MM.1S (cell line): Measurements from ENCODE around the gene A4GNT.
A peak's percentile ranks its signal among the peaks of the same experiment; 100 is the strongest.

Experiments
- DNase-seq: peaks from one replicate; pipeline ENCODE4 v3.0.0-alpha.2; 2015
- H2AFZ ChIP-seq: fragments of 300-600 bp; sonication (generic); 2 replicates; pipeline ENCODE4 v1.6.0; 2016; ENCODE audit warnings: antibody characterized with exemption, low read length
- H3F3A ChIP-seq: fragments of 300-600 bp; sonication (generic); 2 replicates; pipeline ENCODE4 v1.6.1; 2016; ENCODE audit warnings: mild to moderate bottlenecking, antibody characterized with exemption, low read length, moderate library complexity, mixed read lengths; ENCODE audit not compliant: insufficient read depth
- H3K27ac ChIP-seq: fragments of 300-600 bp; sonication (generic); 2 replicates; pipeline ENCODE4 v1.5.1; 2016; ENCODE audit warnings: mild to moderate bottlenecking, low read length
- H3K27me3 ChIP-seq: fragments of 300-600 bp; sonication (generic); replicated peaks from 2 replicates; pipeline ENCODE4 v1.6.0; 2016; ENCODE audit warnings: low read length; ENCODE audit not compliant: insufficient read depth
- H3K36me3 ChIP-seq: fragments of 300-600 bp; sonication (generic); replicated peaks from 2 replicates; pipeline ENCODE4 v1.6.1; 2016; ENCODE audit warnings: mild to moderate bottlenecking, low read length, mixed read lengths; ENCODE audit not compliant: insufficient read depth
- H3K4me1 ChIP-seq: fragments of 300-600 bp; sonication (generic); 2 replicates; pipeline ENCODE4 v1.6.1; 2016; ENCODE audit warnings: low read length, mixed read lengths
- H3K4me2 ChIP-seq: fragments of 300-600 bp; sonication (generic); 2 replicates; pipeline ENCODE4 v1.6.0; 2016; ENCODE audit warnings: low read depth, low read length
- H3K4me3 ChIP-seq: fragments of 300-600 bp; sonication (generic); 2 replicates; pipeline ENCODE4 v1.5.1; 2016; ENCODE audit warnings: low read length, mixed read lengths
- H3K79me2 ChIP-seq: fragments of 300-600 bp; sonication (generic); 2 replicates; pipeline ENCODE4 v1.6.1; 2016; ENCODE audit warnings: mixed run types, low read length, mixed read lengths
- H3K9ac ChIP-seq: fragments of 300-600 bp; sonication (generic); 2 replicates; pipeline ENCODE4 v1.6.1; 2016; ENCODE audit warnings: low read length, mixed read lengths
- H3K9me2 ChIP-seq: fragments of 300-600 bp; sonication (generic); replicated peaks from 2 replicates; pipeline ENCODE4 v1.6.1; 2016; ENCODE audit warnings: mild to moderate bottlenecking, low read length, mixed read lengths; ENCODE audit not compliant: insufficient read depth
- H3K9me3 ChIP-seq: fragments of 300-600 bp; sonication (generic); replicated peaks from 2 replicates; pipeline ENCODE4 v1.6.1; 2016; ENCODE audit warnings: mild to moderate bottlenecking, low read length, mixed read lengths; ENCODE audit not compliant: insufficient read depth
- H4K20me1 ChIP-seq: fragments of 300-600 bp; sonication (generic); 2 replicates; pipeline ENCODE4 v1.6.1; 2016; ENCODE audit warnings: mild to moderate bottlenecking, low read length, moderate library complexity, mixed read lengths; ENCODE audit not compliant: insufficient read depth
- CTCF ChIP-seq: fragments of 300-600 bp; sonication (generic); IDR thresholded peaks from 2 replicates; pipeline ENCODE4 v1.5.1; 2016; ENCODE audit warnings: antibody characterized with exemption, low read length, mixed read lengths
- EZH2 ChIP-seq: fragments of 300-600 bp; sonication (generic); optimal IDR thresholded peaks from 2 replicates; pipeline ENCODE3; 2017; ENCODE audit warnings: low read depth, mild to moderate bottlenecking, antibody characterized with exemption, low read length, mixed read lengths
- EZH2phosphoT487 ChIP-seq: fragments of 300-600 bp; sonication (generic); IDR thresholded peaks from 2 replicates; pipeline ENCODE4 v1.6.1; 2018; ENCODE audit warnings: antibody characterized with exemption, low read length

The A4GNT gene

GRCh38 chr3:138173769-138174420 lies 41.7 kb upstream of the A4GNT start:
- H3K9me2 ChIP-seq = no peaks in the 10 kb centered on the region
- H3K36me3 ChIP-seq = no peaks in the 10 kb centered on the region; the same call in 1 of the 2 replicates
- H4K20me1 ChIP-seq = no peaks in the 10 kb centered on the region
- DNase-seq = no peak
- H3F3A ChIP-seq = peaks cover 4% of the 10 kb centered on the region
- no peaks in the 10 kb centered on the region for H3K27me3 ChIP-seq
- H3K9me3 ChIP-seq = no peaks in the 10 kb centered on the region
- peaks cover 16% of the 10 kb centered on the region for H3K79me2 ChIP-seq
- H3K4me1 ChIP-seq = no peaks in the 10 kb centered on the region
- H3K9ac ChIP-seq = peak overlapping the region; percentile 75
- TF ChIP-seq EZH2phosphoT487 (no peak), EZH2 (no peak), CTCF (no peak)
- H3K27ac ChIP-seq = peak overlapping the region; percentile 61; the same call in 1 of the 2 replicates
- H3K4me2 ChIP-seq = peak overlapping the region; percentile 71
- peak overlapping the region; percentile 79 for H2AFZ ChIP-seq
- H3K4me3 ChIP-seq = peak overlapping the region; percentile 74

- Histone ChIP-seq H3K4me2 (no peak overlapping the region), H3K27ac (no peak overlapping the region), H3K4me1 (no peaks in the 10 kb centered on the region), H2AFZ (no peak overlapping the region), H3K27me3 (no peaks in the 10 kb centered on the region), H3K9me3 (no peaks in the 10 kb centered on the region), H3K4me3 (no peak overlapping the region), H3K36me3 (no peaks in the 10 kb centered on the region; the same call in 1 of the 2 replicates), H3K79me2 (peaks cover 16% of the 10 kb centered on the region), H3K9ac (no peak overlapping the region), H4K20me1 (no peaks in the 10 kb centered on the region), H3K9me2 (no peaks in the 10 kb centered on the region), H3F3A (peaks cover 4% of the 10 kb centered on the region)
- no peak for TF ChIP-seq EZH2
- no peak for TF ChIP-seq EZH2phosphoT487
- TF ChIP-seq CTCF = no peak
- no peak for DNase-seq
Measured at GRCh38 chr3:138172625-138173024, 40.4 kb upstream of the A4GNT start.

- no peaks in the 10 kb centered on the region; the same call in 1 of the 2 replicates for H4K20me1 ChIP-seq
- H3K36me3 ChIP-seq = no peaks in the 10 kb centered on the region; the same call in 1 of the 2 replicates
- no peak overlapping the region for H3K4me2 ChIP-seq
- no peaks in the 10 kb centered on the region for H3F3A ChIP-seq
- H3K4me1 ChIP-seq = no peaks in the 10 kb centered on the region
- DNase-seq = no peak
- H3K4me3 ChIP-seq = no peak overlapping the region
- no peak overlapping the region for H2AFZ ChIP-seq
- no peaks in the 10 kb centered on the region for H3K9me2 ChIP-seq
- H3K9me3 ChIP-seq = no peaks in the 10 kb centered on the region
- H3K79me2 ChIP-seq = no peaks in the 10 kb centered on the region
- H3K27me3 ChIP-seq = no peaks in the 10 kb centered on the region
- no peak for TF ChIP-seq EZH2
- no peak overlapping the region for H3K27ac ChIP-seq
- no peak overlapping the region for H3K9ac ChIP-seq
Measured at GRCh38 chr3:138165061-138165460, 32.9 kb upstream of the A4GNT start.

- no peak overlapping the region for H2AFZ ChIP-seq
- H3K4me2 ChIP-seq = no peak overlapping the region
- no peaks in the 10 kb centered on the region for H3K9me3 ChIP-seq
- no peak overlapping the region for H3K4me3 ChIP-seq
- TF ChIP-seq EZH2 (no peak), CTCF (no peak), EZH2phosphoT487 (no peak)
- no peak overlapping the region for H3K27ac ChIP-seq
- H3K4me1 ChIP-seq = no peaks in the 10 kb centered on the region
- no peaks in the 10 kb centered on the region for H4K20me1 ChIP-seq
- no peak overlapping the region for H3K9ac ChIP-seq
- no peaks in the 10 kb centered on the region for H3K79me2 ChIP-seq
- H3K27me3 ChIP-seq = no peaks in the 10 kb centered on the region
- H3K9me2 ChIP-seq = no peaks in the 10 kb centered on the region
- H3F3A ChIP-seq = no peaks in the 10 kb centered on the region
- no peak for DNase-seq
- no peaks in the 10 kb centered on the region for H3K36me3 ChIP-seq
Measured at GRCh38 chr3:138157743-138158142, 25.6 kb upstream of the A4GNT start.
